Keratinocyte (primary cell): ENCODE results near the gene P4HA3. TPM values are rescaled to one million over a fixed set of nuclear protein-coding genes. Genes with fewer than 3 reads are reported as not detected.

Experiments used
- DNase-seq: peaks from one replicate; pipeline ENCODE4 v3.0.0-alpha.2; 2011; ENCODE audit warnings: low read depth, missing footprints, low spot score
- FAIRE-seq: peaks from 2 replicates; lab custom pipeline; 2011; peaks lifted over from hg19 to GRCh38; lab: Jason Lieb, UNC
- H2AFZ ChIP-seq: 2 replicates; pipeline ENCODE4 v1.6.0; 2012; ENCODE audit warnings: low read length, control low read depth, inconsistent platforms; ENCODE audit not compliant: control insufficient read depth
- H3K27ac ChIP-seq: 2 replicates; pipeline ENCODE4 v1.5.1; 2011; ENCODE audit warnings: low read length; ENCODE audit not compliant: control insufficient read depth, insufficient read depth
- H3K27me3 ChIP-seq: 3 replicates; pipeline ENCODE4 v1.6.0; 2011; ENCODE audit warnings: low read length; ENCODE audit not compliant: control insufficient read depth, insufficient read depth; ENCODE audit errors: extremely low read depth
- H3K36me3 ChIP-seq, 2 experiments: 2 replicates in 1 of 2; 3 replicates in 1 of 2; pipeline ENCODE4 v1.5.1; 2011; ENCODE audit warnings: low read length in 2 of 2, mild to moderate bottlenecking in 1 of 2; ENCODE audit not compliant: control insufficient read depth in 2 of 2, insufficient read depth in 2 of 2; ENCODE audit errors: extremely low read depth in 1 of 2
- H3K4me1 ChIP-seq: 3 replicates; pipeline ENCODE4 v1.5.1; 2011; ENCODE audit warnings: low read length; ENCODE audit not compliant: control insufficient read depth, insufficient read depth; ENCODE audit errors: extremely low read depth
- H3K4me2 ChIP-seq: 3 replicates; pipeline ENCODE4 v1.6.0; 2011; ENCODE audit warnings: low read depth, low read length; ENCODE audit not compliant: control insufficient read depth, insufficient read depth; ENCODE audit errors: extremely low read depth
- H3K4me3 ChIP-seq, 3 experiments: fragments of 200-600 bp in 1 of 3; sonication (generic) in 1 of 3; 2 replicates in 2 of 3; 3 replicates in 1 of 3; pipeline ENCODE4 v1.5.1; 2011 to 2016; ENCODE audit warnings: low read length in 3 of 3, mild to moderate bottlenecking in 3 of 3, control low read depth in 2 of 3, inconsistent platforms in 1 of 3, low read depth in 1 of 3, mixed read lengths in 1 of 3, mixed run types in 1 of 3, moderate library complexity in 1 of 3; ENCODE audit not compliant: control insufficient read depth in 2 of 3, insufficient read depth in 2 of 3; ENCODE audit errors: extremely low read depth in 1 of 3
- H3K79me2 ChIP-seq: 2 replicates; pipeline ENCODE4 v1.6.0; 2012; ENCODE audit warnings: low read length; ENCODE audit not compliant: control insufficient read depth, insufficient read depth
- H3K9ac ChIP-seq: 3 replicates; pipeline ENCODE4 v1.6.0; 2011; ENCODE audit warnings: low read length; ENCODE audit not compliant: control insufficient read depth, insufficient read depth; ENCODE audit errors: extremely low read depth
- H3K9me1 ChIP-seq: 3 replicates; pipeline ENCODE4 v1.6.0; 2011; ENCODE audit warnings: low read length; ENCODE audit not compliant: control insufficient read depth, insufficient read depth; ENCODE audit errors: extremely low read depth
- H3K9me3 ChIP-seq: 2 replicates; pipeline ENCODE4 v1.5.1; 2012; ENCODE audit warnings: low read depth, low read length; ENCODE audit not compliant: control insufficient read depth
- H4K20me1 ChIP-seq: 3 replicates; pipeline ENCODE4 v1.6.0; 2011; ENCODE audit warnings: low read length; ENCODE audit not compliant: control insufficient read depth, insufficient read depth; ENCODE audit errors: extremely low read depth
- EZH2 ChIP-seq: IDR thresholded peaks from one replicate; pipeline ENCODE4 v1.6.1; 2012; ENCODE audit warnings: inconsistent platforms, mild to moderate bottlenecking, low read length, moderate library complexity
- dilution Hi-C: fragments of 300-500 bp; cut with MboI; formaldehyde crosslinking; loops from one replicate; pipeline ENCODE4 v1.7.0; 2020; ENCODE audit warnings: low sequenced_read_pairs; ENCODE audit not compliant: extremely low pct_ligation_motif_present
- polyA plus RNA-seq, 5 experiments: library from polyadenylated mRNA; depleted of rRNA in 3 of 5; stranded (reverse) in 3 of 5; stranded (forward) in 1 of 5; unstranded in 1 of 5; fragments of >200 nt; gene quantifications; 1 replicate in 1 of 5; 2 replicates in 3 of 5; 3 replicates in 1 of 5; pipeline versions ENCODE4 v1.2.1 to v1.2.3, GENCODE V29; 2011 to 2012; ENCODE audit warnings: missing spikeins in 2 of 5, low read depth in 1 of 5, low replicate concordance in 1 of 5
- small RNA-seq, 3 experiments: library from RNA; depleted of rRNA; stranded (forward); fragments of <200 nt; gene quantifications; one replicate each; pipeline ENCODE3, GENCODE V24; 2012; ENCODE audit warnings: low read depth in 3 of 3, low replicate concordance in 1 of 3; ENCODE audit not compliant: insufficient read length in 3 of 3
- TF ChIP-seq, protein P1 (sequence below), 3 experiments: IDR thresholded peaks in 1 of 3; conservative IDR thresholded peaks in 1 of 3; optimal IDR thresholded peaks in 1 of 3; 2 replicates in 2 of 3; 3 replicates in 1 of 3; pipeline versions ENCODE3 to v1.5.1; 2011; ENCODE audit warnings: low read length in 3 of 3, mild to moderate bottlenecking in 3 of 3, moderate library complexity in 2 of 3, control low read depth in 1 of 3, inconsistent platforms in 1 of 3; ENCODE audit not compliant: insufficient read depth in 2 of 3; ENCODE audit errors: extremely low read depth in 1 of 3

P4HA3 gene
- polyA plus RNA-seq, 1 donor (not counting 4 experiments of a cell fraction or from before 2014, with no cell fraction given) = 0.14 TPM

DNA sequence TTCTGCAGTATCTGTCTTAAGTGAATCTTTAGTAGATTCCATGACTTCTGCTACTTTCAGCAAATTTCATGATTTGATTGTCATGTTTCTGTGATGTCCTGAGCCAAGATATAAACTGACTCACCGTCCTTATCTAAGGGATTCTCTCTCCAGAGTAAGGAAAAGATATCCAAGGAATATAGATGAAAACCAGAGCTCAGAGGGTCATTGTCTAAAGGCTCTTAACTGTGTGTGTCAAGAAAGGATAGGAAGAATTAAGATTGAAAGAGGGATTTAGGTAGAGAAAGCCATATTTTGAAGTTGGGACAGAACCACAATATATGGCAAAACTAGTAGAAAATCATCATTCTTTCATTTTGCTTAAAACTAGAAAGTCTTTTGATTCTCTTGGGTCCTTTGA, 89.6 kb downstream of the P4HA3 start:
- Histone ChIP-seq H4K20me1 (no peaks in the 10 kb centered on the region), H3K4me2 (no peak overlapping the region), H3K4me1 (no peaks in the 10 kb centered on the region), H3K27ac (no peak overlapping the region), H3K9me3 (no peaks in the 10 kb centered on the region), H3K4me3 (no peak overlapping the region), H3K9ac (no peak overlapping the region), H3K79me2 (no peaks in the 10 kb centered on the region), H2AFZ (no peak overlapping the region), H3K36me3 (no peaks in the 10 kb centered on the region), H3K27me3 (no peaks in the 10 kb centered on the region), H3K9me1 (no peaks in the 10 kb centered on the region)
- dilution Hi-C loops = no loop called here
- FAIRE-seq (no peak), DNase-seq (no peak)
- TF ChIP-seq, protein P1, sequence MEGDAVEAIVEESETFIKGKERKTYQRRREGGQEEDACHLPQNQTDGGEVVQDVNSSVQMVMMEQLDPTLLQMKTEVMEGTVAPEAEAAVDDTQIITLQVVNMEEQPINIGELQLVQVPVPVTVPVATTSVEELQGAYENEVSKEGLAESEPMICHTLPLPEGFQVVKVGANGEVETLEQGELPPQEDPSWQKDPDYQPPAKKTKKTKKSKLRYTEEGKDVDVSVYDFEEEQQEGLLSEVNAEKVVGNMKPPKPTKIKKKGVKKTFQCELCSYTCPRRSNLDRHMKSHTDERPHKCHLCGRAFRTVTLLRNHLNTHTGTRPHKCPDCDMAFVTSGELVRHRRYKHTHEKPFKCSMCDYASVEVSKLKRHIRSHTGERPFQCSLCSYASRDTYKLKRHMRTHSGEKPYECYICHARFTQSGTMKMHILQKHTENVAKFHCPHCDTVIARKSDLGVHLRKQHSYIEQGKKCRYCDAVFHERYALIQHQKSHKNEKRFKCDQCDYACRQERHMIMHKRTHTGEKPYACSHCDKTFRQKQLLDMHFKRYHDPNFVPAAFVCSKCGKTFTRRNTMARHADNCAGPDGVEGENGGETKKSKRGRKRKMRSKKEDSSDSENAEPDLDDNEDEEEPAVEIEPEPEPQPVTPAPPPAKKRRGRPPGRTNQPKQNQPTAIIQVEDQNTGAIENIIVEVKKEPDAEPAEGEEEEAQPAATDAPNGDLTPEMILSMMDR (optimal IDR thresholded peaks at IDR 0.05 in 1 of 3, IDR thresholded peaks at IDR 0.05 in 1 of 3, conservative IDR thresholded peaks at IDR 0.05 in 1 of 3; ENCODE audit: extremely low read depth in 1 of 3, insufficient read depth in 2 of 3, low read length in 3 of 3) = no peak
- TF ChIP-seq EZH2 = no peak

DNA sequence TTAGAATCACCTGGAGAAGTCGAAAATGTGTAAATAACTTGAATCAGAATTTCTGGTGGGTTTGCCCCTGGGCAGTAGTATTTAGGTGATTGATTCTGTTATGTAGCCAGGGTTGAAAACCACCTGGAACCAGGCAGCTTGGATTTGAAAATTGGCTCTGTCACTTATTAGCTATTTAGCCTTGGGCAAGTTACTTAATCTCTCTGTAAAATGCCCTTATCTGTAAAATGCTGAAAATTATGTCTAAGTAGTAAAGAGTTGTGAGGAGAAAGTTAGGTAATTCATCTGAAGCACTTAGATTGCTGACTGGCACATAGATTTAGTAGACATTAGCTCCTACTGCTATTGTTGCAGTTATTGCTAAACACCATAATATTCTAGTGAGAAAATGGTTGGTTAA, 91.1 kb downstream of the P4HA3 start:
- Histone ChIP-seq H3K4me1 (no peaks in the 10 kb centered on the region), H2AFZ (no peak overlapping the region), H3K9me3 (no peaks in the 10 kb centered on the region), H3K27me3 (no peaks in the 10 kb centered on the region), H3K9ac (no peak overlapping the region), H4K20me1 (no peaks in the 10 kb centered on the region), H3K36me3 (no peaks in the 10 kb centered on the region), H3K79me2 (no peaks in the 10 kb centered on the region), H3K27ac (no peak overlapping the region), H3K4me3 (no peak overlapping the region), H3K4me2 (no peak overlapping the region), H3K9me1 (no peaks in the 10 kb centered on the region)
- dilution Hi-C loops = no loop called here
- FAIRE-seq (no peak), DNase-seq (no peak)
- TF ChIP-seq, protein P1 (optimal IDR thresholded peaks at IDR 0.05 in 1 of 3, IDR thresholded peaks at IDR 0.05 in 1 of 3, conservative IDR thresholded peaks at IDR 0.05 in 1 of 3; ENCODE audit: extremely low read depth in 1 of 3, insufficient read depth in 2 of 3, low read length in 3 of 3) = no peak
- TF ChIP-seq EZH2 = no peak

Small RNAs within 50 kb of the gene (small RNA-seq; reads per million reads assigned to genes)
- 0 reads per million in 3 experiments for gene RF00409

Other genes with a start within 250 kb of the P4HA3 start
- gene C2CD3, start 140.6 kb downstream of the P4HA3 start, polyA plus RNA-seq = 6.7 to 9.8 TPM (median 9.3 TPM) in 3 replicates
- gene PPME1, start 140.4 kb downstream of the P4HA3 start, polyA plus RNA-seq = 31.7 to 55.6 TPM (median 34.0 TPM) in 3 replicates
- gene PGM2L1, start 86.8 kb upstream of the P4HA3 start, polyA plus RNA-seq = 2.3 to 3.1 TPM (median 2.7 TPM) in 3 replicates
- not detected in 3 replicates for gene KCNE3, start 155.9 kb upstream of the P4HA3 start, polyA plus RNA-seq
- gene LIPT2, start 182.1 kb upstream of the P4HA3 start, polyA plus RNA-seq = 1.2 to 2.6 TPM (median 2.3 TPM) in 3 replicates